WTC11 (cell line): ENCODE measurements around the gene PRKCE. TPM values are rescaled to one million over a fixed set of nuclear protein-coding genes. Genes with fewer than 3 reads are reported as not detected.

Experiments used
- ATAC-seq: fragments of 200-7000 bp; cut with Tn5 transposase; 2 replicates; pipeline ENCODE4 v1.10.0; 2021; ENCODE audit warnings: mild to moderate bottlenecking, moderate library complexity
- CTCF ChIA-PET: fragments of 300-600 bp; sonication (Branson Sonifier 250); formaldehyde crosslinking; loops from one replicate; lab custom pipeline; 2021; ENCODE audit warnings: antibody characterized with exemption; lab: Charles Lee
- POLR2A ChIA-PET: fragments of 350-600 bp; sonication (Branson Sonifier 250); formaldehyde crosslinking; loops from one replicate; lab custom pipeline; 2021; ENCODE audit warnings: antibody characterized with exemption; lab: Charles Lee
- DNase-seq: peaks from one replicate; pipeline ENCODE4 v3.0.0; 2021; ENCODE audit warnings: low spot score
- H3K27ac Mint-ChIP-seq: 2 replicates; pipeline ENCODE4 v1.8.0; 2021; ENCODE audit warnings: mixed read lengths
- H3K27me3 Mint-ChIP-seq: 2 replicates; pipeline ENCODE4 v1.8.0; 2021; ENCODE audit warnings: low read depth, mild to moderate bottlenecking, moderate library complexity, mixed read lengths
- H3K36me3 Mint-ChIP-seq: 2 replicates; pipeline ENCODE4 v1.8.0; 2021; ENCODE audit warnings: mixed read lengths
- H3K4me1 Mint-ChIP-seq: 2 replicates; pipeline ENCODE4 v1.8.0; 2022; ENCODE audit warnings: mixed read lengths
- H3K4me3 Mint-ChIP-seq: 2 replicates; pipeline ENCODE4 v1.8.0; 2021; ENCODE audit warnings: mild to moderate bottlenecking, moderate library complexity, mixed read lengths
- H3K9me3 Mint-ChIP-seq: 2 replicates; pipeline ENCODE4 v1.8.0; 2021; ENCODE audit warnings: mixed read lengths
- E2F1 ChIP-seq: sonication (generic); formaldehyde crosslinking; IDR thresholded peaks from 2 replicates; pipeline ENCODE4 v1.8.0; 2022; ENCODE audit warnings: mild to moderate bottlenecking, missing genetic modification reagents
- FOXJ3 ChIP-seq: sonication (generic); formaldehyde crosslinking; IDR thresholded peaks from 2 replicates; pipeline ENCODE4 v1.9.0; 2021; ENCODE audit warnings: missing genetic modification reagents, mild to moderate bottlenecking, borderline replicate concordance
- FOXP4 ChIP-seq: sonication (generic); formaldehyde crosslinking; IDR thresholded peaks from 2 replicates; pipeline ENCODE4 v1.8.0; 2022; ENCODE audit warnings: mild to moderate bottlenecking, missing genetic modification reagents
- GRHL2 ChIP-seq: fragments of 250-450 bp; sonication (Bioruptor Pico); IDR thresholded peaks from 2 replicates; pipeline ENCODE4 v1.8.0; 2022; ENCODE audit warnings: mild to moderate bottlenecking, moderate library complexity; ENCODE audit not compliant: insufficient replicate concordance, severe bottlenecking
- KAT7 ChIP-seq: sonication (generic); formaldehyde crosslinking; IDR thresholded peaks from 2 replicates; pipeline ENCODE4 v1.8.1; 2023; ENCODE audit warnings: missing genetic modification reagents, mild to moderate bottlenecking, borderline replicate concordance
- NFATC4 ChIP-seq: fragments of 250-450 bp; sonication (Bioruptor Pico); IDR thresholded peaks from 2 replicates; pipeline ENCODE4 v1.9.0; 2021; ENCODE audit warnings: mild to moderate bottlenecking
- NR2C2 ChIP-seq: sonication (generic); formaldehyde crosslinking; IDR thresholded peaks from 2 replicates; pipeline ENCODE4 v1.8.0; 2022; ENCODE audit warnings: mild to moderate bottlenecking, missing genetic modification reagents
- STAT6 ChIP-seq: sonication (generic); formaldehyde crosslinking; conservative IDR thresholded peaks from 2 replicates; pipeline ENCODE4 v1.8.1; 2023; ENCODE audit warnings: mild to moderate bottlenecking, low read depth, missing genetic modification reagents, moderate library complexity
- TCF7 ChIP-seq: sonication (generic); formaldehyde crosslinking; IDR thresholded peaks from 2 replicates; pipeline ENCODE4 v1.8.0; 2022; ENCODE audit warnings: mild to moderate bottlenecking, low read depth, missing genetic modification reagents, moderate library complexity
- TEAD1 ChIP-seq: sonication (generic); formaldehyde crosslinking; IDR thresholded peaks from 2 replicates; pipeline ENCODE4 v1.8.0; 2022; ENCODE audit warnings: mild to moderate bottlenecking, missing genetic modification reagents
- ZBTB43 ChIP-seq: sonication (generic); formaldehyde crosslinking; IDR thresholded peaks from 2 replicates; pipeline ENCODE4 v1.8.1; 2023; ENCODE audit warnings: mild to moderate bottlenecking, missing genetic modification reagents
- ZMAT4 ChIP-seq: fragments of 250-450 bp; sonication (Bioruptor Pico); IDR thresholded peaks from 2 replicates; pipeline ENCODE4 v1.9.0; 2021; ENCODE audit warnings: mild to moderate bottlenecking
- ZNF138 ChIP-seq: sonication (generic); formaldehyde crosslinking; conservative IDR thresholded peaks from 2 replicates; pipeline ENCODE4 v1.8.1; 2022; ENCODE audit warnings: mild to moderate bottlenecking, moderate library complexity, missing genetic modification reagents
- ZNF396 ChIP-seq: fragments of 250-450 bp; sonication (Bioruptor Pico); IDR thresholded peaks from 2 replicates; pipeline ENCODE4 v1.8.0; 2021; ENCODE audit warnings: mild to moderate bottlenecking, moderate library complexity, borderline replicate concordance
- ZNF532 ChIP-seq: fragments of 250-450 bp; sonication (Bioruptor Pico); IDR thresholded peaks from 2 replicates; pipeline ENCODE4 v1.9.0; 2021; ENCODE audit warnings: mild to moderate bottlenecking, borderline replicate concordance
- total RNA-seq: library from RNA; stranded (reverse); gene quantifications from 3 replicates; pipeline ENCODE4 v1.2.3, GENCODE V29; 2021

PRKCE gene
- total RNA-seq, 1 experiment from 2014 or later: 5.8 TPM

- no peak for TF ChIP-seq STAT6 (CRISPR knock-in tag)
- TF ChIP-seq ZNF532 (CRISPR knock-in tag): no peak
- TF ChIP-seq ZMAT4: no peak
- no peak for TF ChIP-seq ZNF138 (CRISPR knock-in tag)
- TF ChIP-seq E2F1: no peak
- no peak for TF ChIP-seq TCF7 (CRISPR knock-in tag)
Measured at GRCh38 chr2:45804987-45805755, 153.7 kb downstream of the PRKCE start (continued).

- ATAC-seq (no peak), DNase-seq (no peak)
- Mint-ChIP-seq H3K36me3 (no peaks in the 10 kb centered on the region), H3K4me1 (peaks cover 6% of the 10 kb centered on the region), H3K4me3 (no peak overlapping the region), H3K27ac (no peak overlapping the region), H3K9me3 (peaks cover 3% of the 10 kb centered on the region; the same call in 1 of the 2 replicates), H3K27me3 (no peaks in the 10 kb centered on the region)
- ChIA-PET POLR2A (no interaction called here), CTCF (interaction anchor here (1.2 to 2.2 kb wide), 2 partner anchors 9 to 28 kb away, joined by 4 to 6 read pairs; no protein-coding TSS in a partner anchor)
- TF ChIP-seq TEAD1 (no peak), NR2C2 (CRISPR knock-in tag) (no peak), ZNF532 (CRISPR knock-in tag) (no peak), ZNF396 (no peak), FOXJ3 (no peak), NFATC4 (CRISPR knock-in tag) (no peak), FOXP4 (no peak), ZBTB43 (CRISPR knock-in tag) (no peak), KAT7 (CRISPR knock-in tag) (no peak), GRHL2 (CRISPR knock-in tag) (no peak)
Measured at GRCh38 chr2:45806563-45807358, 155.3 kb downstream of the PRKCE start.
